DOHH2 (cell line): Measurements from ENCODE around the gene GNG12.

Experiments used
- H3F3A ChIP-seq: fragments of 200-600 bp; sonication (generic), shearing (Covaris generic); 2 replicates; pipeline ENCODE4 v1.6.0; 2016; ENCODE audit warnings: antibody characterized with exemption, mild to moderate bottlenecking; ENCODE audit not compliant: control insufficient read depth, insufficient read depth
- H3K27ac ChIP-seq: fragments of 200-600 bp; sonication (generic); 2 replicates; pipeline ENCODE4 v1.5.1; 2014; ENCODE audit warnings: low read depth, mild to moderate bottlenecking, low read length, moderate library complexity
- H3K27me3 ChIP-seq: fragments of 200-600 bp; sonication (generic); 2 replicates; pipeline ENCODE4 v1.6.1; 2014; ENCODE audit warnings: mild to moderate bottlenecking, low read length, mixed read lengths; ENCODE audit not compliant: control insufficient read depth
- H3K36me3 ChIP-seq: fragments of 200-600 bp; sonication (generic); 2 replicates; pipeline ENCODE4 v1.6.1; 2014; ENCODE audit warnings: mild to moderate bottlenecking, low read length, moderate library complexity, mixed read lengths; ENCODE audit not compliant: control insufficient read depth
- H3K4me1 ChIP-seq: fragments of 200-600 bp; sonication (generic); 2 replicates; pipeline ENCODE4 v1.6.1; 2014; ENCODE audit warnings: mild to moderate bottlenecking, low read length, mixed read lengths; ENCODE audit not compliant: control insufficient read depth
- H3K4me2 ChIP-seq: fragments of 200-600 bp; sonication (generic); 2 replicates; pipeline ENCODE4 v1.6.0; 2014; ENCODE audit warnings: mild to moderate bottlenecking, low read length, moderate library complexity
- H3K4me3 ChIP-seq: fragments of 200-600 bp; sonication (generic); 2 replicates; pipeline ENCODE4 v1.5.1; 2014; ENCODE audit warnings: mild to moderate bottlenecking, low read length, mixed read lengths
- H3K79me2 ChIP-seq: fragments of 200-600 bp; sonication (generic); 2 replicates; pipeline ENCODE4 v1.6.1; 2014; ENCODE audit warnings: mild to moderate bottlenecking, low read length, mixed read lengths; ENCODE audit not compliant: control insufficient read depth
- H3K9me2 ChIP-seq: fragments of 200-600 bp; sonication (generic); replicated peaks from 2 replicates; pipeline ENCODE4 v1.6.1; 2014; ENCODE audit warnings: mild to moderate bottlenecking, low read length, mixed read lengths; ENCODE audit not compliant: control insufficient read depth
- H3K9me3 ChIP-seq: fragments of 200-600 bp; sonication (generic); 2 replicates; pipeline ENCODE4 v1.6.1; 2014; ENCODE audit warnings: antibody characterized with exemption, low read length, mixed read lengths; ENCODE audit not compliant: control insufficient read depth, insufficient read depth
- H4K20me1 ChIP-seq: fragments of 200-600 bp; sonication (generic); 2 replicates; pipeline ENCODE4 v1.6.0; 2014; ENCODE audit warnings: low read depth, mild to moderate bottlenecking, antibody characterized with exemption, low read length, moderate library complexity; ENCODE audit not compliant: control insufficient read depth, insufficient read depth
- CTCF ChIP-seq: fragments of 200-600 bp; sonication (generic); IDR thresholded peaks from one replicate; pipeline ENCODE4 v1.5.1; 2014; ENCODE audit warnings: antibody characterized with exemption, mild to moderate bottlenecking, low read depth, low read length; ENCODE audit not compliant: poor library complexity, severe bottlenecking
- EZH2phosphoT487 ChIP-seq: fragments of 200-600 bp; sonication (generic); IDR thresholded peaks from 2 replicates; pipeline ENCODE4 v1.6.1; 2017; ENCODE audit warnings: borderline replicate concordance, mild to moderate bottlenecking, antibody characterized with exemption, low read length, moderate library complexity, mixed read lengths

GNG12 gene

GRCh38 chr1:67723126-67723525 lies 110.1 kb downstream of the GNG12 start:
- Histone ChIP-seq H3K4me3 (no peak overlapping the region), H3K4me2 (no peak overlapping the region), H3K27ac (no peak overlapping the region), H3K27me3 (no peaks in the 10 kb centered on the region), H3F3A (no peaks in the 10 kb centered on the region), H4K20me1 (no peaks in the 10 kb centered on the region), H3K9me3 (no peaks in the 10 kb centered on the region), H3K4me1 (peaks cover 5% of the 10 kb centered on the region), H3K79me2 (no peaks in the 10 kb centered on the region), H3K36me3 (no peaks in the 10 kb centered on the region), H3K9me2 (no peaks in the 10 kb centered on the region)
- TF ChIP-seq EZH2phosphoT487 (no peak), CTCF (no peak)

DNA sequence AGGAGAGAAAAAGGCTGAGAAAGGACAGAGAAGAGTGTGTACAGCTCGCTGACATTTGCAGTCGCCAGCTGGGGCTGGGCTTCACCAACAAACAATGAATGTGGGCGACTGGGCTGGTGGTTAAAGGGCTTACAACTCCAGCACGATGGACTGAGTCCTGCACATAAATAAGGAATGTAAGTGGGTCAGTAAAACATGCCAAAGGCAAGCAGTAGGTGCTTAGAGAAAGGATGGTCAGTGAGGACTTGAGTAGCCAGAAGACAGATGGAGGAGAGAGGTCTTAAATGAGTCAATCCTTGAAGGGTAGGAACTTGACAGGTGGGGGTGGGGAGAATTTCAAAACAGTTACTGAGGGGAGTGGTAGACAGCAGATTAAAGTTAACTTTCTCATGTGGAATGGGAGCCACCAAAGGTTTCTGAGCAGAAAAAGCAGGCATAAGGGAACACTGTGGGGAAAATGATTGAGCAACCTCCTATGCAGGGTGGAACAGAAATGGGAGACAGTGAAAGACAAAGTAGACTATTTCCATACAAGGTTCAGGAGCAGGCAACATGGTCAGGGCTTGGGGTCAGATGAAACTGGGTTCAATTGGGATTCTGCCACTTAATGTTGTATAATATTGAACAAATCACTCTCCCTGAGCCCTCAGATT lies 110.8 kb downstream of the GNG12 start:
- H3K27me3 ChIP-seq, result no peaks in the 10 kb centered on the region
- H3K79me2 ChIP-seq, result no peaks in the 10 kb centered on the region
- H3F3A ChIP-seq, result no peaks in the 10 kb centered on the region
- no peaks in the 10 kb centered on the region for H4K20me1 ChIP-seq
- H3K9me2 ChIP-seq, result no peaks in the 10 kb centered on the region
- H3K36me3 ChIP-seq, result no peaks in the 10 kb centered on the region
- peaks cover 5% of the 10 kb centered on the region for H3K4me1 ChIP-seq
- H3K4me3 ChIP-seq, result no peak overlapping the region
- no peak for TF ChIP-seq CTCF
- TF ChIP-seq EZH2phosphoT487, result no peak
- H3K4me2 ChIP-seq, result no peak overlapping the region
- no peak overlapping the region for H3K27ac ChIP-seq
- H3K9me3 ChIP-seq, result no peaks in the 10 kb centered on the region

- H3K36me3 ChIP-seq, result no peaks in the 10 kb centered on the region
These were observed 111.5 kb downstream of the GNG12 start for GRCh38 chr1:67721650-67722291.

More at GRCh38 chr1:67721650-67722291, 111.5 kb downstream of the GNG12 start:
- Histone ChIP-seq H3K27me3 (no peaks in the 10 kb centered on the region), H3K4me1 (peaks cover 5% of the 10 kb centered on the region), H3K9me2 (no peaks in the 10 kb centered on the region), H3F3A (no peaks in the 10 kb centered on the region), H3K9me3 (no peaks in the 10 kb centered on the region), H3K27ac (no peak overlapping the region), H3K79me2 (no peaks in the 10 kb centered on the region), H4K20me1 (no peaks in the 10 kb centered on the region), H3K4me3 (no peak overlapping the region), H3K4me2 (no peak overlapping the region)
- no peak for TF ChIP-seq EZH2phosphoT487
- no peak for TF ChIP-seq CTCF
